ENCODE data around the gene UBN2.

UBN2 gene

DNA sequence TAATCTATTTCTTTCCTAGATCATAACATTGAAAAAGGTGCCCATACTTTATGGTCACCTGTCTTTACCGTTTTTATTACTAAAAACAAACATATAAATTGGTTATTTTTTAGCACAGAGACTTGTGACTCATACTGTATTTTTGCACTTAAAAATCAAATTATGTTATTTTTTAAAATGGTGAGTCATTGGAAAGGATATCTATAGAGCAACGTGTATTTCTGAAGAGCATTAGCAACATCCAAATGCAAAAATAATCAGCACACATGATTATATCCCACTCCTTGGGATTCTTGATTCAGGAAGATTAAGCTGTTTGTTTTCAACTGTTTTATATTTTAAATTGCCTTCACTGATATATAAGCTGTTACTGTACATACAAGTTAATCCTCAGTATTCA lies 69.4 kb downstream of the UBN2 start:
- Histone ChIP-seq H3K4me3 (ENCODE audit: low read length, poor library complexity, severe bottlenecking) (no peak overlapping the region), H3K27me3 (ENCODE audit: insufficient read depth, low read length, poor library complexity, severe bottlenecking) (no peaks in the 10 kb centered on the region), H3K9me3 (ENCODE audit: insufficient read depth, low read depth, low read length) (no peaks in the 10 kb centered on the region), H2AFZ (ENCODE audit: low read length) (no peak overlapping the region), H4K20me1 (ENCODE audit: insufficient read depth, low read length, poor library complexity, severe bottlenecking) (no peaks in the 10 kb centered on the region), H3K36me3 (ENCODE audit: insufficient read depth, low read length) (peaks cover 5% of the 10 kb centered on the region; the same call in 1 of the 2 replicates), H3K79me2 (ENCODE audit: insufficient read depth, low read length) (no peaks in the 10 kb centered on the region), H3K9me2 (replicated peaks; ENCODE audit: low read depth, low read length) (no peaks in the 10 kb centered on the region), H3K9ac (ENCODE audit: low read depth, low read length, poor library complexity, severe bottlenecking) (no peak overlapping the region), H3K4me1 (ENCODE audit: insufficient read depth, low read length, poor library complexity, severe bottlenecking) (no peaks in the 10 kb centered on the region), H3F3A (ENCODE audit: low read depth) (no peaks in the 10 kb centered on the region), H3K4me2 (ENCODE audit: low read depth, low read length, poor library complexity, severe bottlenecking) (no peak overlapping the region)
- TF ChIP-seq, protein P1, sequence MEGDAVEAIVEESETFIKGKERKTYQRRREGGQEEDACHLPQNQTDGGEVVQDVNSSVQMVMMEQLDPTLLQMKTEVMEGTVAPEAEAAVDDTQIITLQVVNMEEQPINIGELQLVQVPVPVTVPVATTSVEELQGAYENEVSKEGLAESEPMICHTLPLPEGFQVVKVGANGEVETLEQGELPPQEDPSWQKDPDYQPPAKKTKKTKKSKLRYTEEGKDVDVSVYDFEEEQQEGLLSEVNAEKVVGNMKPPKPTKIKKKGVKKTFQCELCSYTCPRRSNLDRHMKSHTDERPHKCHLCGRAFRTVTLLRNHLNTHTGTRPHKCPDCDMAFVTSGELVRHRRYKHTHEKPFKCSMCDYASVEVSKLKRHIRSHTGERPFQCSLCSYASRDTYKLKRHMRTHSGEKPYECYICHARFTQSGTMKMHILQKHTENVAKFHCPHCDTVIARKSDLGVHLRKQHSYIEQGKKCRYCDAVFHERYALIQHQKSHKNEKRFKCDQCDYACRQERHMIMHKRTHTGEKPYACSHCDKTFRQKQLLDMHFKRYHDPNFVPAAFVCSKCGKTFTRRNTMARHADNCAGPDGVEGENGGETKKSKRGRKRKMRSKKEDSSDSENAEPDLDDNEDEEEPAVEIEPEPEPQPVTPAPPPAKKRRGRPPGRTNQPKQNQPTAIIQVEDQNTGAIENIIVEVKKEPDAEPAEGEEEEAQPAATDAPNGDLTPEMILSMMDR (conservative IDR thresholded peaks at IDR 0.05; ENCODE audit: low read length) = no peak
- no peak for TF ChIP-seq EZH2phosphoT487 (IDR thresholded peaks at IDR 0.05; ENCODE audit: borderline replicate concordance)

DNA sequence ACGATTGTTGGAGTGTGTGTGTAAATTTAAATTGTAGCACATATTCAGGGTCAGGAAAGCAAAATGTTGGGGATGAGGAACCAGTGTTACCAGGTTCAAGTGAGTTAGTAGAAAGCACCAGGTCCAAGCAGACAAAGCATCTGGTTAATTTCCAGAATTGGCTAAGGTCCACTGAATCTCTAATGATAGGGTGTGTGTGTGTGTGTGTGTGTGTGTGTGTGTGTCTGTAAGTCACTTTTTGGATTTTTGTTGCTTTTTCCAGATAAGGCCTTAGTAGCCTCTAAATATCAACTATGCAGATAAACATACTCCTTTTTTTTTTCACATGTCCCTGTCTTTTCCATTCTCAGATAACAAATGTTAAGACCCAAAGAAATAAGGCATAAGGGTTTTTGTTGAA lies 73.5 kb downstream of the UBN2 start:
- H3K9me3 ChIP-seq (ENCODE audit: insufficient read depth, low read depth, low read length) = no peaks in the 10 kb centered on the region
- no peak overlapping the region for H3K9ac ChIP-seq (ENCODE audit: low read depth, low read length, poor library complexity, severe bottlenecking)
- no peaks in the 10 kb centered on the region for H3K36me3 ChIP-seq (ENCODE audit: insufficient read depth, low read length)
- no peaks in the 10 kb centered on the region for H3K4me1 ChIP-seq (ENCODE audit: insufficient read depth, low read length, poor library complexity, severe bottlenecking)
- no peak overlapping the region for H2AFZ ChIP-seq (ENCODE audit: low read length)
- TF ChIP-seq, protein P1 (conservative IDR thresholded peaks at IDR 0.05; ENCODE audit: low read length) = no peak
- TF ChIP-seq EZH2phosphoT487 (IDR thresholded peaks at IDR 0.05; ENCODE audit: borderline replicate concordance) = no peak
- no peak overlapping the region for H3K4me3 ChIP-seq (ENCODE audit: low read length, poor library complexity, severe bottlenecking)
- no peaks in the 10 kb centered on the region for H3F3A ChIP-seq (ENCODE audit: low read depth)
- H3K4me2 ChIP-seq (ENCODE audit: low read depth, low read length, poor library complexity, severe bottlenecking) = no peak overlapping the region
- H4K20me1 ChIP-seq (ENCODE audit: insufficient read depth, low read length, poor library complexity, severe bottlenecking) = no peaks in the 10 kb centered on the region
- no peaks in the 10 kb centered on the region for H3K9me2 ChIP-seq (replicated peaks; ENCODE audit: low read depth, low read length)
- no peaks in the 10 kb centered on the region for H3K27me3 ChIP-seq (ENCODE audit: insufficient read depth, low read length, poor library complexity, severe bottlenecking)
- no peaks in the 10 kb centered on the region for H3K79me2 ChIP-seq (ENCODE audit: insufficient read depth, low read length)

DNA sequence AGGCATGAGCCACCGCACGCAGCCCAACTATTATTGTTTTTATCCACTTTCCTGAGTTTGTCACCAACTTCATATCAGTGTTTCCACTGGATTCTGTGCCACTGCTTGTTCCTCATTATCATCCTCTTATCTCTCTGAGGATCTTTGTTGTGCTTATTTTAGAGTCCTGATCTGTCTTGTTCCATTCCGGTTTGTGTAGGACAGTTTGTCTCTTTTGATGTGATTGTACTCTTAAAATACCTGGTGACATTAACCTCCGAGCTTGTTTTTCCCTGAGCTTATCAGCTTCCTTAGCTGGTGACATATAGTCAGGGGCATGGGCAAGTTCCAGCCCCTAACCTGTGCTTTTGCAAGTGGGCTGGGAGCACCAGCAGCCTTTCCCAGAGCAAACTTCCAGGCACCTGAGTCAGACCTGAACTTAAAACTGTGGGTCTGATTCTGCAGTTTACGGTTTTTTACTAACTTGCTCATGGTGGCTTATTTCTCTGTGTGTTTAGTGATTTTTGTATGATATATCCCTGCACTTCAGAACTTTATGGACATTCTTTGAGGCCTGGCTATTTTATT lies 87.0 kb downstream of the UBN2 start:
- Histone ChIP-seq H3K9me2 (replicated peaks; ENCODE audit: low read depth, low read length) (no peaks in the 10 kb centered on the region), H4K20me1 (ENCODE audit: insufficient read depth, low read length, poor library complexity, severe bottlenecking) (no peaks in the 10 kb centered on the region), H3K36me3 (ENCODE audit: insufficient read depth, low read length) (no peaks in the 10 kb centered on the region)

More for the DNA sequence above, 87.0 kb downstream of the UBN2 start:
- Histone ChIP-seq H2AFZ (ENCODE audit: low read length) (no peak overlapping the region), H3K27me3 (ENCODE audit: insufficient read depth, low read length, poor library complexity, severe bottlenecking) (no peaks in the 10 kb centered on the region), H3K9ac (ENCODE audit: low read depth, low read length, poor library complexity, severe bottlenecking) (no peak overlapping the region), H3K4me3 (ENCODE audit: low read length, poor library complexity, severe bottlenecking) (no peak overlapping the region), H3K4me1 (ENCODE audit: insufficient read depth, low read length, poor library complexity, severe bottlenecking) (no peaks in the 10 kb centered on the region), H3F3A (ENCODE audit: low read depth) (no peaks in the 10 kb centered on the region), H3K4me2 (ENCODE audit: low read depth, low read length, poor library complexity, severe bottlenecking) (no peak overlapping the region), H3K9me3 (ENCODE audit: insufficient read depth, low read depth, low read length) (no peaks in the 10 kb centered on the region), H3K79me2 (ENCODE audit: insufficient read depth, low read length) (no peaks in the 10 kb centered on the region)
- TF ChIP-seq EZH2phosphoT487 (IDR thresholded peaks at IDR 0.05; ENCODE audit: borderline replicate concordance) = no peak
